Measurements from ENCODE around the gene CRP. TPM values are rescaled to one million over a fixed set of nuclear protein-coding genes. Genes with fewer than 3 reads are reported as not detected.

CRP gene
- total and polyA plus RNA-seq, 9 of the 15 experiments (the other 6 are each of a cell fraction or from before 2014, with no cell fraction given), result 0.69 TPM; not detected in 8

- TF ChIP-seq PHB2 (IDR thresholded peaks at IDR 0.05; ENCODE audit: low read depth) (no peak), HDAC8 (tag; IDR thresholded peaks at IDR 0.05) (no peak), RAD21 (CRISPR knock-in tag; conservative IDR thresholded peaks at IDR 0.05 in 1 of 2, IDR thresholded peaks at IDR 0.05 in 1 of 2) (no peak), MBD2 (IDR thresholded peaks at IDR 0.05; ENCODE audit: borderline replicate concordance, low read depth) (no peak), TFAP4 (CRISPR knock-in tag; IDR thresholded peaks at IDR 0.05; ENCODE audit: borderline replicate concordance) (no peak), MITF (IDR thresholded peaks at IDR 0.05) (no peak), FOXA3 (CRISPR knock-in tag; conservative IDR thresholded peaks at IDR 0.05 in 1 of 2, IDR thresholded peaks at IDR 0.05 in 1 of 2) (no peak), ATF3 (IDR thresholded peaks at IDR 0.05) (no peak), ATF3 (CRISPR knock-in tag; conservative IDR thresholded peaks at IDR 0.05) (no peak)
These were observed at the start of gene CRP (continued) for GRCh38 chr1:159714529-159714928.

Measured in K562 (cell line).